T-helper 2 cell (primary cell): Measurements from ENCODE around the gene ERLIN1.

Source experiments
- DNase-seq, 5 experiments: peaks; one replicate each; pipeline versions ENCODE4 v3.0.0 to v3.0.0-alpha.2; 2012 to 2022

Gene ERLIN1

GRCh38 chr10:100168313-100168643, 17.6 kb downstream of the ERLIN1 start:
- DNase-seq, result no peak

DNA sequence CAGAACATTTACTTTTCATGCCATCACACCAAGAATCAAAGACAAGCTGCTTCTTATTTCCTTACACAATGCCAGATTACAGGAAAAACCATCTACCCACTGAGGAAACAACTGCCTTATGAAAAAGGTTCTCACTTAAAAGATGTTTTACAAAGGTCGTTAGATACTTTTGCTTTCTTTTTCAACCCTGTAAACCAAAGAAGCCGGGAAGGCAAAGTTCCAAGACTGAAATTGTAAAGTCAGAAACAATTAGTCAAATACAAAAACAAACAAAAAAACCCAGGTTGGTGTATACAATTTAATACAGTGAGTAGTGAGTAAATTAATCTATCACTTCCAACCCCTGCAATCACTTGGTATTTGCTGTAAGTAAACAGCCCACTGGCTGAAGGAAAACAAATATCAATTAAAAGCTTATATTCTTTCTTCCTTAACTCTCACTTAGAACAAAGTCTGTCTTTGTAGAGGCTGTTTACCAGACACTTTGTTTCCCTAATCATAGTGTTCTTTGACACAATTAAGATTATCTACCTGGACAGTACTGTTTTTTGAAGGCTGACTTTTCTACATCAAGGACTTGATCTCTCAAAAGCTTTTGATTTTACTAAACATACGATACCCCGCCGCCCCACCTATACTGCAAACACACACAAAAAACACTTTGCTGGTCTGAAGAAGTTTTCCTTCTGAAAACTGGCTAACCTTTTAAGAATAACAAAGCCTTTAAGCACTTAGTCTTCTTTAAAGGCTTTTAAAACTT, 18.1 kb downstream of the ERLIN1 start:
- peak in 1 of 5 experiments; percentile 34 for DNase-seq

DNA sequence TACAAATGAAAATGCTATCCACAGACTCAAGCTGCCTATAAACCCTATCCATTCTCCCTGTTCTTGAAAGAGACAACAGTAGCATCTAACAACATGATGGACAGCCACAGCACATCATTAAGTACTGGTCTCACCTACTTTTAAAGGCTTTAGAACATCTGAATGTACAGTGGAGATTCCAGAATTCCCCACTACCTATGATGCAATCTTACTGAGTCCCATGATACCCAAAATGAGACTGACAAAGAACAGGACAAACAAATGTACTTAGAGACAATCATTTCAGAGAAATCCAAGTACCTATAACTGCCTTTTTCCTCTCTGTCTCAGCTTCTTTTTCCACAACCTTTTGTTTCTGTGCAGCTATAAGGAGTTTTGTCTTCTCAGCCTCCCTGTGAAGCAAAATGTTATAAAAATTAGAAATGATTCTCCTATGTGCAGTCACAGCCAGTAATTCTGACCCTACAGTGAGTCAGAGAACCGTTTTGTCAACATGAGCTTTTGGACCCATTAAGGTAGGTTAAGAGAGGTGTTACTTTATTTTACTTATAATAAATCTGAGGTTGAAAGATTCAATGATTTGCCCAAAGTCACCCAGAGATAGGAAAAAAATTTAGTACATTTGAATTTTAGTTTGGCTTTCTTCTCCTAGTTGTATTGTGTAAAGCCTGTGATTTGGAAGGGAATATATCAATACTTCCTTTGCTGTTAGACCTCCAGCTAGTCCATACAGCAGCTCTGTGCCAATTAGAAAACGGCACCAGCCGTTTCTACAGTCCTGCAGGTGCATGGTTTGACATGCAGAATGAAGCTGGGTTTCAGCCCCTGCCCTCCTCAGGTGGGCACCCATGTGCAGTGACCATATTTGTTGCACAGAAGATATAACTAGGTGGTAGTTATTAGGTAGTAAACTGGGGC, 21.9 kb downstream of the ERLIN1 start:
- DNase-seq, result no peak

- DNase-seq, result no peak
These were observed 23.1 kb downstream of the ERLIN1 start for GRCh38 chr10:100162696-100163095.

DNA sequence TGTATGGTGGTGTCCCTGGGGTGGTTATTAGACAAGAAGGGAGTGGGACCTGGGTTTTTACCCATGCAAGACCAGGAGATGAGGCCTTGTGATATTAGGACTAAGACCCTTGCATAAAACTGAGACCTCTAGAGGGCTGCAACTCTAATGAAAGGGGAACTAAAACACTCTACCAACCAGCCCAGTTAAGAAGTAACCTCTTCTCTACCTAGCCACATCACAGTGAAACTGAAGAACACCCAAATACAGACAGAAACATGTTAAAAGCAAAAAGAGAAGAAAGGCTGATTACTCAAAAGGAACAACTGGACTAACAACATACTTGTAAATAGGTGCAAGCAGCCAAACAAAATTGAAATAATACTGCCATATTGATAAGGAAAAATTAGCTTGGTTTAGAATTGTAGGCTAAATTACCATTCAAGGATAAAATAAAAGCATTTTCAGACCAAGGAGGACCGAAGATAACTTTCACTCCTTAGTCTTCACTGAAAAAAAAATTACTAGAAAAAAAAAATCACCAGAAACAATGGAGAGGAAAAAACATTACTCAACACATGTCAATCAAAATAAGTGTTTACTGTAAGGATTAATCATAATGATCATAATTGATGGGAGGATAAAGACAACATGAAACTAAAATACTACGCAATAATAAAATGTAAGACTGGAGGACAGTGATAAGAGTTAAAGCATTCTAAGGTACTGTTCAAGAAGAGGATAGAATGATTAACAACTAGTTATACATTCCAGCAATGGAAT, 27.6 kb downstream of the ERLIN1 start:
- DNase-seq, result no peak

- no peak for DNase-seq
These were observed 28.7 kb downstream of the ERLIN1 start for GRCh38 chr10:100157156-100157555.

DNA sequence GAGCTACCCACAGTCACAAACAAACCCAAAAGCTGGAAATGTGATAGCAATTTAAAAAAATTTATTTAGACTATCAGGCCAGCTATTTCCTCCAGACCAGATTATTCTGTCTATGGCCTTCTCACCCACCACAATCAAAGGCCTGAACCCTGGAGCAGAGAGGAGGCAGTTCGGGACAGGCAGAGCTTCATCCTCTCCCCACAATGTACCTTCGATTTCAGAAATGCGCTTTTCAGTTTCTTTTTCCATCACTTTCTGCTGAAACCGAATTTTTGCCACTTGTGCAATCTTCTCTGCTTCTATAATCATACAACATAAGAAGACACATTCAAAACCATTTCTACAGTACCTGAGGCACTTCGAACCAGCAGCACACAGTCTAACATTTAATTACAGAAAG, 29.9 kb downstream of the ERLIN1 start:
- DNase-seq, result no peak

GRCh38 chr10:100154666-100155065, 31.2 kb downstream of the ERLIN1 start:
- DNase-seq, result no peak

DNA sequence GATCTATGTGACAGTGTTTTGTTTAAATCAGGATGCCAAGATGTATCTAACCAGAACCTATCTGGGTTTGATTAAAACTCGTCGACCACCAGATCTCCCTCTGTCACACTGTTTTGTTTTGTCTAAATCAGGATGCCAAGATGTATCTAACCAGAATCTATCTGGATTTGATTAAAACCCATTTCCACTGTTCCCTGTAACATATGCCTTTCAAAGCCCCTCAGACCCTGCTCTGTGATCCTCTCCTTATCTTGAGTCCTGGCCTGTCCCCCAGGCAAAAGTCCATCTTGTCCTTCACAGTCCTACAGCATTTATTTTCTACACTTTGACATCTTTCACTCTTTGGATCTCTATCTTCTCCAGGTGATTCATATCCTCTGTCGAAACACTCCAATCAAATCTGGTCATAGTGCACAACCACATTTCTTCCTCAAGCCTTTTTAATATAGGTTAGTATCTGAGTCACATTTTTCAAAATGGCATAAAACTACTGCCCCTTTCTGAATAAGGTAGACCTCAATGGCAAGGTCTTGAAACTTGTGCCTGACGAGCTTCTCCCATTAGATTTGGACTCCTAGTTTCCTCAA, 32.5 kb downstream of the ERLIN1 start:
- no peak for DNase-seq

- no peak for DNase-seq
These were observed 34.0 kb downstream of the ERLIN1 start for GRCh38 chr10:100151723-100152300.

- DNase-seq, result peak in 1 of 5 experiments; percentile 19
These were observed 37.2 kb downstream of the ERLIN1 start for GRCh38 chr10:100148353-100149211.

GRCh38 chr10:100146875-100147650, 38.8 kb downstream of the ERLIN1 start:
- DNase-seq, result no peak

DNA sequence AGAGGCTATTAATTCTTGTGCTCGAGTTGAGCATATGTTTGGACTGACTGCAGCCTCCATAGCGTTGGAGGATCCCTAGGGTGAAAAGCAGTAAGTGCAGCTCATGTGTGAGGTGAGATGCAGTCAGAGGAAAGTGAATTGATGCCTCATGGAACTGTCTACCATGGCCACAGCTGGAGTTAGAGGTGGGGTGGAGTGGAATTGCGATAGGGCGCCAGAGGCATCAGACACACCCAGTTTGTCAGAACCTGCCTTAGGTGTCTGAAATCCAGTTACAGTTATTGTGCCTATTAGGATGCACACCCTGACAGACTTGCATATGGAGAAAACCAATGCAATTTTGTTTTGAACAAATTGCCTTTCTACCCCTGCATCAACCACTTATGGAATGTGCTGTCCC, 39.4 kb downstream of the ERLIN1 start:
- DNase-seq, result no peak

DNA sequence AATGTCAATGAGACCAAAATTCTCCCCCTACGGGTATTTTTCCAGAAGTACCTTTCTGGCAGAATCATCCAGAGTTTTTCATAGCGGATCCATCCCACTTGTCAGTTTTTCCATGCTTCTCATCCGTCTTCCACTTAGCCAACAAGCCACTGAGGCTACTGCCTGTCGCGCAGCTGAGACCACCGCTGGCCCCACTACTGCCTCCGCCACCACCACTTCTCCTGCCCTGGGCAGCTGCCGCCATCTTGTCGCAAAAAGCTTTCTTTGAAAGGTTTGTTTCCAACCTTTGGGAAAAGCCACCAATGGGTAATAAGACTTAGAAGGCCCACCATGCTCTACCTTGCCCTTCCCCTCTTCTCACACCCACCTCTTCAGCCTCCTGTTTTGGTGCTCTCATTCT, 42.1 kb downstream of the ERLIN1 start:
- DNase-seq, result no peak

DNA sequence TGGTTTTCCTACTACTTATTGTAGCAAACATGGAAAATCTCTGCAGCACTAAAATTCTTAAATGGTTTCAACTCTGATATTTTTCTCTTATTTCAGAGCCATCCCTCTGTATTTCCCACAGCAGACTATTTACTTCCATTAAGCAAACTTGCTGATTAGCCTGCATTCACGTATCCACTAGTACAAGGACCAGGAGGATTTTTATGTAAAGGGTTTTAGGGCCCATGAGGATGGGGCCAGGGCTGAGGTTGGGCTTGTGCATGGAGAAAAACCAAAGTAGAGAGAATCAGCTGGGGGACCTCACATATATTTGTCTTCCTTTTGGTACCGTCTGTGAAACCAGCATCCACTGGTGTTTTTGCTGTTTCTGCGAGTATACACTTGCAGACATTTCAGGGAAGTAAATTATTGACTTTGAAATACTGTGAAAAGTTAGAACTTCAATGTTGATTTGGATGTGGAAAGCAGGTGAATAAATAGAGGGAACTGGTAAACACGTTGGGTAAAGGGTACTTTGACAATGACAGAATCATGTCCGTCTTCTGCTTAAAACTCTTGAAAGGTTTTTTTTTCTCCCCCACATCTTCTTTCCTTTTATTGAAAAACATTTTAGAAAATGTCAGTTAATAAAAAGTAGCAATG, 44.3 kb downstream of the ERLIN1 start:
- DNase-seq, result no peak

DNA sequence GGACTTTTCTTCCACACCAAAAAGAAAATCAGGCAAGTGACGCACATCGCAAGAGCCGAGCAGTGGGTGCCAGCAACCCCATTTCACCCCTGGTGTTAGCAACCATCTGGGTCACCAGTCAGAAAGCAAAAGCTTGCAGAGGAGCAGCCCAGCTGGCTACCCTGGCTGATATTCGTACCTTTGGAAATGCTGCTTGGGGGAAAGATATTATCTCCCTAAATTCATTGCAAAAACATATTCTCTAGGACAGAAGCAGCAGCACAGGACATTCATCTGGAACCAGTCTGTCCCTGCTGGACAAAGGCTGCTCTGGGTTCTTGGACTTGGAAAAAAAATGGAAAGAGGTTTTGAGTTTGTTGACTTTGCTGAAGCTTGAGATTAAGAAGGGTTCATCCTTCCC, 45.8 kb downstream of the ERLIN1 start:
- DNase-seq, result no peak

- DNase-seq, result no peak
These were observed 46.8 kb downstream of the ERLIN1 start for GRCh38 chr10:100138921-100139496.

DNA sequence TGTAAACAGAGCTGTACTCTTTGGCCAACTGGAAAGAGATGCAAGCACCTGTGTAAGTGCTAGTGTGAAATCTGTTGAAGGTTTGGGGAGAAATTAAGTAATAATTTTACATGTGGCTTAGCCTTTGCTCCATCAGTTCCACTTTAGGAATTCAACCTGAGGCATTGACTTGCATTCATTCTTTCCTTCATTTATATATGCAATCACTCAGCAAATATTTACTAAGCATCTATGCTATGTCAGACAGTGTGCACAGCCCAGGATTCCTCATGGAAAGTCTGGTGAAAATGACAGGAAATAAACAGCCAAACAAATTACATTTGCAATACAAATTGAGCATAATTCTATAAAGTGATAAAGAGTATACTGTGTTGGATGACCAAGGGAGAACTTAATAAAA, 50.3 kb downstream of the ERLIN1 start:
- no peak for DNase-seq

DNA sequence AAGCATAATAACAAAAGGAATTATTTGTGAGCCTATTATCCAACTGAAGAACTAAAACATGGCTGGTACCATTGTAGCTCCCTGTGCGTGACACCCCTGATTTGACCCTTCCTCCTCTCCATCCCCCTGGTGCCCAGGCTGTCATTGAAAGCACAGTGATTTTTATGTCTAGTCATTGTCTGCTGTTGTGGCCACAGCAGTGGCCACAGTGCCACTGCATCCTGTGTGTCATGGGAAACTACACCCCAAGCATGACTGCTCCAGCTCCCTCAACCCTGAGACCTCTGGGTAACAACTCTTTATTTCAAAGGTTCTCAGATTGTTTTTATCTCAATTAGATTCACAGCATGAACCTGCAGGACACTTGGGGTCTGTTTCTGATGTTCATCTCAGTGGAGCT, 52.0 kb downstream of the ERLIN1 start:
- no peak for DNase-seq

GRCh38 chr10:100132427-100132826, 53.4 kb downstream of the ERLIN1 start:
- no peak for DNase-seq
